Prostate gland (tissue), 2 donors: ENCODE data around the gene ARMC8.

Experiments
- CTCF ChIP-seq, 4 experiments: fragments of 200-600 bp in 2 of 4; fragments of 450-650 bp in 2 of 4; sonication (generic) in 2 of 4; IDR thresholded peaks; 1 replicate in 3 of 4; 2 replicates in 1 of 4; pipeline ENCODE4 v1.5.1; 2016 to 2019; ENCODE audit warnings: antibody characterized with exemption in 4 of 4, mild to moderate bottlenecking in 2 of 4, moderate library complexity in 2 of 4
- POLR2A ChIP-seq: fragments of 450-650 bp; IDR thresholded peaks from one replicate; pipeline ENCODE4 v1.6.1; 2016; ENCODE audit warnings: antibody characterized with exemption, mild to moderate bottlenecking
- POLR2AphosphoS5 ChIP-seq: sonication (generic); formaldehyde crosslinking; IDR thresholded peaks from one replicate; pipeline ENCODE4 v1.6.1; 2017; ENCODE audit warnings: antibody characterized with exemption

GRCh38 chr3:138310494-138310893 lies 123.4 kb downstream of the ARMC8 start:
- TF ChIP-seq CTCF (IDR thresholded peaks at IDR 0.05) (no peak), POLR2A (no peak), POLR2AphosphoS5 (no peak)
